DOHH2 (cell line): Measurements from ENCODE around the gene LNX1.

Experiments
- H3F3A ChIP-seq: fragments of 200-600 bp; sonication (generic), shearing (Covaris generic); 2 replicates; pipeline ENCODE4 v1.6.0; 2016; ENCODE audit warnings: antibody characterized with exemption, mild to moderate bottlenecking; ENCODE audit not compliant: control insufficient read depth, insufficient read depth
- H3K27ac ChIP-seq: fragments of 200-600 bp; sonication (generic); 2 replicates; pipeline ENCODE4 v1.5.1; 2014; ENCODE audit warnings: low read depth, mild to moderate bottlenecking, low read length, moderate library complexity
- H3K27me3 ChIP-seq: fragments of 200-600 bp; sonication (generic); 2 replicates; pipeline ENCODE4 v1.6.1; 2014; ENCODE audit warnings: mild to moderate bottlenecking, low read length, mixed read lengths; ENCODE audit not compliant: control insufficient read depth
- H3K36me3 ChIP-seq: fragments of 200-600 bp; sonication (generic); 2 replicates; pipeline ENCODE4 v1.6.1; 2014; ENCODE audit warnings: mild to moderate bottlenecking, low read length, moderate library complexity, mixed read lengths; ENCODE audit not compliant: control insufficient read depth
- H3K4me1 ChIP-seq: fragments of 200-600 bp; sonication (generic); 2 replicates; pipeline ENCODE4 v1.6.1; 2014; ENCODE audit warnings: mild to moderate bottlenecking, low read length, mixed read lengths; ENCODE audit not compliant: control insufficient read depth
- H3K4me2 ChIP-seq: fragments of 200-600 bp; sonication (generic); 2 replicates; pipeline ENCODE4 v1.6.0; 2014; ENCODE audit warnings: mild to moderate bottlenecking, low read length, moderate library complexity
- H3K4me3 ChIP-seq: fragments of 200-600 bp; sonication (generic); 2 replicates; pipeline ENCODE4 v1.5.1; 2014; ENCODE audit warnings: mild to moderate bottlenecking, low read length, mixed read lengths
- H3K79me2 ChIP-seq: fragments of 200-600 bp; sonication (generic); 2 replicates; pipeline ENCODE4 v1.6.1; 2014; ENCODE audit warnings: mild to moderate bottlenecking, low read length, mixed read lengths; ENCODE audit not compliant: control insufficient read depth
- H3K9me2 ChIP-seq: fragments of 200-600 bp; sonication (generic); replicated peaks from 2 replicates; pipeline ENCODE4 v1.6.1; 2014; ENCODE audit warnings: mild to moderate bottlenecking, low read length, mixed read lengths; ENCODE audit not compliant: control insufficient read depth
- H3K9me3 ChIP-seq: fragments of 200-600 bp; sonication (generic); 2 replicates; pipeline ENCODE4 v1.6.1; 2014; ENCODE audit warnings: antibody characterized with exemption, low read length, mixed read lengths; ENCODE audit not compliant: control insufficient read depth, insufficient read depth
- H4K20me1 ChIP-seq: fragments of 200-600 bp; sonication (generic); 2 replicates; pipeline ENCODE4 v1.6.0; 2014; ENCODE audit warnings: low read depth, mild to moderate bottlenecking, antibody characterized with exemption, low read length, moderate library complexity; ENCODE audit not compliant: control insufficient read depth, insufficient read depth
- EZH2phosphoT487 ChIP-seq: fragments of 200-600 bp; sonication (generic); IDR thresholded peaks from 2 replicates; pipeline ENCODE4 v1.6.1; 2017; ENCODE audit warnings: borderline replicate concordance, mild to moderate bottlenecking, antibody characterized with exemption, low read length, moderate library complexity, mixed read lengths
- TF ChIP-seq, protein P1 (sequence below): fragments of 200-600 bp; sonication (generic); IDR thresholded peaks from one replicate; pipeline ENCODE4 v1.5.1; 2014; ENCODE audit warnings: antibody characterized with exemption, mild to moderate bottlenecking, low read depth, low read length; ENCODE audit not compliant: poor library complexity, severe bottlenecking

The LNX1 gene

DNA sequence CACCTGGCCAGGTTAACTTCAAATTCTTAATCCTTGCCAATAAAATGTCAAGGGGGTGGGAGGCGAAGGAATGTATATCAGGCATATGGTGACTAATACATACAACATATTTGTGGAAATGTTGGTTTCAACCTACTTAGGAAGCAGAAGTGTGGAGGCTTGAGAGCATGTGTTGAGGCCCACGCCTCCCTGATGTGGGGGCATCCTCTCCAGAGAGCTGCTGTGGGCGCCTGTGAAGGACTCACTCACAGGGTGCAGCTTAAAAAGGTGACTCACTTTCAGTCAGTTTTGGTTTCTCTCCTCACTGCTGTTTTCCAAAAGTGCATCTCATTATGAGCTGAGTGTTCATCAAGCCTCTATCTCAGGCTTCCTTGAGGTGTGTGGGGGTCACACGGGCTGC is 27.5 kb downstream of the LNX1 start:
- no peaks in the 10 kb centered on the region for H3K36me3 ChIP-seq
- H3K4me3 ChIP-seq = no peak overlapping the region
- H3K9me2 ChIP-seq = no peaks in the 10 kb centered on the region
- H3K4me1 ChIP-seq = no peaks in the 10 kb centered on the region
- TF ChIP-seq, protein P1, sequence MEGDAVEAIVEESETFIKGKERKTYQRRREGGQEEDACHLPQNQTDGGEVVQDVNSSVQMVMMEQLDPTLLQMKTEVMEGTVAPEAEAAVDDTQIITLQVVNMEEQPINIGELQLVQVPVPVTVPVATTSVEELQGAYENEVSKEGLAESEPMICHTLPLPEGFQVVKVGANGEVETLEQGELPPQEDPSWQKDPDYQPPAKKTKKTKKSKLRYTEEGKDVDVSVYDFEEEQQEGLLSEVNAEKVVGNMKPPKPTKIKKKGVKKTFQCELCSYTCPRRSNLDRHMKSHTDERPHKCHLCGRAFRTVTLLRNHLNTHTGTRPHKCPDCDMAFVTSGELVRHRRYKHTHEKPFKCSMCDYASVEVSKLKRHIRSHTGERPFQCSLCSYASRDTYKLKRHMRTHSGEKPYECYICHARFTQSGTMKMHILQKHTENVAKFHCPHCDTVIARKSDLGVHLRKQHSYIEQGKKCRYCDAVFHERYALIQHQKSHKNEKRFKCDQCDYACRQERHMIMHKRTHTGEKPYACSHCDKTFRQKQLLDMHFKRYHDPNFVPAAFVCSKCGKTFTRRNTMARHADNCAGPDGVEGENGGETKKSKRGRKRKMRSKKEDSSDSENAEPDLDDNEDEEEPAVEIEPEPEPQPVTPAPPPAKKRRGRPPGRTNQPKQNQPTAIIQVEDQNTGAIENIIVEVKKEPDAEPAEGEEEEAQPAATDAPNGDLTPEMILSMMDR = no peak
- no peak for TF ChIP-seq EZH2phosphoT487
- H3K79me2 ChIP-seq = no peaks in the 10 kb centered on the region
- no peaks in the 10 kb centered on the region for H3K27me3 ChIP-seq
- no peaks in the 10 kb centered on the region for H3K9me3 ChIP-seq
- H3K27ac ChIP-seq = no peak overlapping the region
- H3F3A ChIP-seq = no peaks in the 10 kb centered on the region
- no peaks in the 10 kb centered on the region for H4K20me1 ChIP-seq
- no peak overlapping the region for H3K4me2 ChIP-seq

DNA sequence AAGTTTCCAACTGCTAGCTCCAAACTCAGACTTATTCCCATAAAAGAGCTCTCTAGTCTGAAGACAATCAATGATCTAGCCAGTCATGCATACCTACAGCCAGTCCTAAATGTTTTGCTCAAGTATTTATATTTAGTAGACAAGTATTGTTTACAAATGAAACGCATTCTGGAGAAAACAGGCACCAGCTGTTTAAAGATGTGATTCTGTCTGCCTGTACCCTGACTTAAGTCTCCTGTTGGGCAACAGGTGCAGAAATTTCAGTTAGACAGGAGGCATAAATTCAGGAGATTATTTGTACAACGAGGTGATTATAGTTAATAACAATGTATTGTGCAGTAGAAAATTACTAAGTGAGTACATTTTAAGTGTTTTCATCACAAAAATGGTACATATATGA is 28.9 kb downstream of the LNX1 start:
- H3K27ac ChIP-seq = no peak overlapping the region
- TF ChIP-seq, protein P1 = no peak
- no peak for TF ChIP-seq EZH2phosphoT487
- H3K79me2 ChIP-seq = no peaks in the 10 kb centered on the region
- H3K9me3 ChIP-seq = no peaks in the 10 kb centered on the region
- H3K9me2 ChIP-seq = no peaks in the 10 kb centered on the region
- no peaks in the 10 kb centered on the region for H4K20me1 ChIP-seq
- H3F3A ChIP-seq = no peaks in the 10 kb centered on the region
- H3K36me3 ChIP-seq = no peaks in the 10 kb centered on the region
- no peak overlapping the region for H3K4me3 ChIP-seq
- H3K4me2 ChIP-seq = no peak overlapping the region
- H3K4me1 ChIP-seq = no peaks in the 10 kb centered on the region
- H3K27me3 ChIP-seq = no peaks in the 10 kb centered on the region

DNA sequence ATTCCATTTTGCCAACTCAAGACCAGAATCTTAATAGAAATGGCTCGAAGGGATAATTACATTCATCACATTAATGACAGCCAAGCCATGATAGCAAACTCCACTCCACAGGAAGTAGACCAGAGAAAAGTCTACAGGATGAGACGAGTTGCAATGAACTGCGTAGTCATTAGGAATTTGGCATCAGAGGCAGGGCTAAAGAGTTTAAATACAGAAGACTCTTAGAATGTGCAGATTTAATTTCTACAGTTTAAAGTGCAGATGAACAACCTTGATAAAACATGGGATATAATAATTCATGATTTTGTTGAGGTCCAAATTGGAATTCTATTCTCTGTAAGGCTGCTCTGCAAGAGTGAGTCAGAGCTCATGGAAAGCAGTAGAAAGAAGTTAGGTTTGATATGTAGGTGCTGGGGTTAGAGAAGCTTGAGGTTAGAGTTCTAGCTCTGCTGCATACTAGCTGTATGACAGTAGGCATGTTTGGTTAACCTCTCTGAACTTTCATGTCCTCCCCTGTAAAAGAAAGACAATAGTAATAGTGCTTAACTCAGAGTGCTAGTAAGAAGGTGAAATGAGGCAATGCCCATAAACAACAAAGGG is 32.2 kb downstream of the LNX1 start:
- Histone ChIP-seq H3K27me3 (no peaks in the 10 kb centered on the region), H3K9me3 (no peaks in the 10 kb centered on the region), H3K4me1 (no peaks in the 10 kb centered on the region), H3K4me3 (no peak overlapping the region), H4K20me1 (no peaks in the 10 kb centered on the region), H3K27ac (no peak overlapping the region), H3K79me2 (no peaks in the 10 kb centered on the region), H3K4me2 (no peak overlapping the region), H3K9me2 (no peaks in the 10 kb centered on the region), H3K36me3 (no peaks in the 10 kb centered on the region), H3F3A (no peaks in the 10 kb centered on the region)
- TF ChIP-seq, protein P1 = no peak
- TF ChIP-seq EZH2phosphoT487 = no peak
